Measurements from ENCODE around the gene AURKA. TPM values are rescaled to one million over a fixed set of nuclear protein-coding genes. Genes with fewer than 3 reads are reported as not detected.

The AURKA gene
- polyA plus RNA-seq, 1 donor, result 13.7 TPM

DNA sequence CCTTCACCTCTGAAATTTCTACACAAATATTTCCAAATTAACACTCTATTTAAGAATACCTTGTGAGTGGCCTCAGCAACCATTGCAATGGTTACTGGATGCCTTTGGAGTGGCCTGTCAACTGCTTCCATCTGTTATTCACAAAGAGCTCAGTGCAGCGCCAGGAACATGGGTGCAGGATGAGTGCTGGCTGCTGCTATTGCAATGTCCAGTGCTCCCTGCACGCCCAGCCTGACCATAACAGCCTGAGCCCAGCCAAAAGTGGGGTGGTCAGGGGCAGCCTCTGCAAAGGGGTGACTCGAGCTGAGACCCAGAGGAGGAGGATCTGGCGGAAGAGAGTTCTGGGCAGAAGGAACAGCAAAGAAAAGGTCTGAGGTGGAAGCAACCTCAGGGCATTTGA lies 38.4 kb upstream of the AURKA start:
- Histone ChIP-seq H3K36me3 (ENCODE audit: control insufficient read depth, insufficient read depth, low read length) (no peaks in the 10 kb centered on the region), H3K4me3 (ENCODE audit: low read length) (no peak overlapping the region), H3K27ac (ENCODE audit: low read length) (no peak overlapping the region), H3K4me1 (ENCODE audit: control insufficient read depth, insufficient read depth, low read length) (no peaks in the 10 kb centered on the region), H3K27me3 (ENCODE audit: control insufficient read depth, insufficient read depth, low read length) (no peaks in the 10 kb centered on the region), H3K9me3 (ENCODE audit: control insufficient read depth, low read depth, low read length) (no peaks in the 10 kb centered on the region)
- WGBS (ENCODE audit: insufficient coverage, low lambda C conversion rate), result 47% methylated on average over 3 of the region's 4 CpGs
- no peak for DNase-seq

DNA sequence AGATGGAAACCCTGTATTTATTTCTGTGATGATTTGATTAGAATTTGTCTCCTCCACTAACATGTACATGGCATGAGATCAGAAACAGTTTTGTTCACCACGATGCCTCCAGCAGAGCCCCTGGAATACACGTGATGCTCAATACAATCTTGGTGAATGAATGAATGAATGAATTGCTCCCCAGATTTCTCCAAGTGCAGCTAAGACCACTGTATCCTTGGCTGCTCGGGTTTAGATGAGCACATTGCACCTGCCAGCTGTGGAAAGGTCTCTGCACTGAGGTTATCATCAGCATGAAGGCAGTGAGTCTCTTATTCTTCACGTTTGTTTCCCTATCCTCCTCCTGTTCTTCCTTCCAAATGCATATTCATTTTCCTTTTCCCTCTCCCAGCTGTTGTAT lies 37.9 kb upstream of the AURKA start:
- H3K9me3 ChIP-seq (ENCODE audit: control insufficient read depth, low read depth, low read length), result no peaks in the 10 kb centered on the region
- DNase-seq, result no peak
- 33% methylated on average over 1 of the region's 4 CpGs for WGBS (ENCODE audit: insufficient coverage, low lambda C conversion rate)
- H3K27ac ChIP-seq (ENCODE audit: low read length), result no peak overlapping the region
- H3K4me3 ChIP-seq (ENCODE audit: low read length), result no peak overlapping the region
- H3K4me1 ChIP-seq (ENCODE audit: control insufficient read depth, insufficient read depth, low read length), result no peaks in the 10 kb centered on the region
- H3K36me3 ChIP-seq (ENCODE audit: control insufficient read depth, insufficient read depth, low read length), result no peaks in the 10 kb centered on the region
- H3K27me3 ChIP-seq (ENCODE audit: control insufficient read depth, insufficient read depth, low read length), result no peaks in the 10 kb centered on the region

DNA sequence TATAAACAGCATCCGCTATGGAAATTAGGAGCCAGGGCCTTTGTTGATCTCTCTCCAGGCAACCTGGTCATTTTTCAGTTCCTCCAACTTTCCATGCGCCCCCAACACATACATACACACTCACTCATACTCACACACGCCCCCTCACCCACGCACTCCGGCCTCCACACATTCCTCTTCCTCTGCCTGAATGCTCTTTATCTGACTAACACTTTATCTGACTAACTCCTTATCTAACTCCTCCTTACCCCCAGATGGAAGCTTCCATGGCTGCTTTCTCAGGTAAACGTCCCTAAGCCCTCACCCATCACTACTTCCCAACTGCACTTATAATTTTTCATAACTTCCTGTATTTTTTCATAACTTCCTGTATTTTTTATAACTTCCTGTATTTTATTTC lies 37.5 kb upstream of the AURKA start:
- Histone ChIP-seq H3K9me3 (ENCODE audit: control insufficient read depth, low read depth, low read length) (no peaks in the 10 kb centered on the region), H3K27ac (ENCODE audit: low read length) (no peak overlapping the region), H3K4me1 (ENCODE audit: control insufficient read depth, insufficient read depth, low read length) (no peaks in the 10 kb centered on the region), H3K36me3 (ENCODE audit: control insufficient read depth, insufficient read depth, low read length) (no peaks in the 10 kb centered on the region), H3K4me3 (ENCODE audit: low read length) (no peak overlapping the region), H3K27me3 (ENCODE audit: control insufficient read depth, insufficient read depth, low read length) (no peaks in the 10 kb centered on the region)
- WGBS (ENCODE audit: insufficient coverage, low lambda C conversion rate), result 57% methylated on average over 6 of the region's 6 CpGs
- no peak for DNase-seq

DNA sequence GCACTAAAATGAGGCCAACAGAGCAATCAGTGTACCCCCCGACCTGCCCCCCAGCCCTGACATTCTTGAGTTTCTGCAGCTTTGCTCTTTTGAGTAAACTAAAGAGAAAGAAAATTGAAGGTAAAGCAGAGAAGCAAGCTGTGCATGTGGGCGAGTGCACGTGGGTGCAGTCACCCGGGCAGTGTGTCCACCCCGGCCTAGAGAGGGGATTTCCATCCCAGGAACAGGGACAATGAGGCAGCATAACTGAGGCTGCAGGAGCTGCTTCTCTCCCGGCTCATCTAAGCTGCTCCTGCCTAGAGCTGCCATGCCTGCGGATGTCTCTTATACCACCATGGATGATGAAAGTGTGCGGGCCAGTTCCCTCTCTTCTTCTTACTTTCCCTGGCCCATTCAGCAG lies 36.9 kb upstream of the AURKA start:
- no peak overlapping the region for H3K4me3 ChIP-seq (ENCODE audit: low read length)
- no peaks in the 10 kb centered on the region for H3K9me3 ChIP-seq (ENCODE audit: control insufficient read depth, low read depth, low read length)
- H3K27me3 ChIP-seq (ENCODE audit: control insufficient read depth, insufficient read depth, low read length), result no peaks in the 10 kb centered on the region
- H3K36me3 ChIP-seq (ENCODE audit: control insufficient read depth, insufficient read depth, low read length), result no peaks in the 10 kb centered on the region
- no peak for DNase-seq
- no peak overlapping the region for H3K27ac ChIP-seq (ENCODE audit: low read length)
- no peaks in the 10 kb centered on the region for H3K4me1 ChIP-seq (ENCODE audit: control insufficient read depth, insufficient read depth, low read length)
- WGBS (ENCODE audit: insufficient coverage, low lambda C conversion rate), result no CpG with 5 or more reads among the region's 8 CpGs

DNA sequence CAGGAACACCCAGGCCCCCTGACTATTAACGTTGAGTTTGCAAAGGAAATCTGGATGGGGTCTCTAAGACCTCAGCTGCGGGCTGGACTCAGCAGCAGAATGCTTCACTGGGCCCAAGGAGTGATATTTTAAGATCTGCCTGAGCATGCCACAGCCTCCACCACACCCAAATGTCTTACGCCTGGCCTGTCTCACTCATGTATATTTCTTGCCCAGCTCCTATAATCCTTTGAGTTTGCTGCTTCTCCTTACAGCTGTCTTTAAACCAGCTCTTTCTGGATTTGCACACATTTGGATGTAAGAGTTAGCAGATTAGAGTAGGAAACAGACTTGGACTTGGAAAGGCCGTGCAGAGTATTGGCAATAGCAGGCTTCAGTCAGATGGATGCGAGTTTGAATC lies 36.4 kb upstream of the AURKA start:
- no peak overlapping the region for H3K4me3 ChIP-seq (ENCODE audit: low read length)
- WGBS (ENCODE audit: insufficient coverage, low lambda C conversion rate), result no CpG with 5 or more reads among the region's 5 CpGs
- no peaks in the 10 kb centered on the region for H3K4me1 ChIP-seq (ENCODE audit: control insufficient read depth, insufficient read depth, low read length)
- H3K27me3 ChIP-seq (ENCODE audit: control insufficient read depth, insufficient read depth, low read length), result no peaks in the 10 kb centered on the region
- no peak for DNase-seq
- H3K9me3 ChIP-seq (ENCODE audit: control insufficient read depth, low read depth, low read length), result no peaks in the 10 kb centered on the region
- H3K36me3 ChIP-seq (ENCODE audit: control insufficient read depth, insufficient read depth, low read length), result no peaks in the 10 kb centered on the region
- H3K27ac ChIP-seq (ENCODE audit: low read length), result no peak overlapping the region

DNA sequence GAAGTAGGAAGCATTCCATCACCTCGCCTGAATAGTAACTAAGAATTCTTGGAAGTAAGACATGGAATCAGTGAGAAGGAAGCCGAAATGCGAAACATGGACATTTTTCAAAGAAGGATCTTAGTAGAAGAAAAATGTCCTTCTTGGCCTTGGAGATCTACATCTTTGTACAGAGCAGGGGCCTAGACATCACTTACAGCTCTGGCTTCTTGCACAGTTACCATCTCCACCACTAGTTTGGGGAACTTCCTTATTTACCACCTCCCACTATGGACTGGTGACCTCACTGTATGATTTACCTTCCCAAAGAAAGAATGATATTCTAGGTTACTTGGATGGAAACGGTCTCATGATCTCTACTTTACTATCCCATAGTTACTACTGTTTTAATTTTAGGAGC lies 35.8 kb upstream of the AURKA start:
- no peak overlapping the region for H3K27ac ChIP-seq (ENCODE audit: low read length)
- no peaks in the 10 kb centered on the region for H3K27me3 ChIP-seq (ENCODE audit: control insufficient read depth, insufficient read depth, low read length)
- no peak for DNase-seq
- no peaks in the 10 kb centered on the region for H3K4me1 ChIP-seq (ENCODE audit: control insufficient read depth, insufficient read depth, low read length)
- H3K4me3 ChIP-seq (ENCODE audit: low read length), result no peak overlapping the region
- H3K9me3 ChIP-seq (ENCODE audit: control insufficient read depth, low read depth, low read length), result no peaks in the 10 kb centered on the region
- 88% methylated on average over 1 of the region's 4 CpGs for WGBS (ENCODE audit: insufficient coverage, low lambda C conversion rate)
- no peaks in the 10 kb centered on the region for H3K36me3 ChIP-seq (ENCODE audit: control insufficient read depth, insufficient read depth, low read length)

DNA sequence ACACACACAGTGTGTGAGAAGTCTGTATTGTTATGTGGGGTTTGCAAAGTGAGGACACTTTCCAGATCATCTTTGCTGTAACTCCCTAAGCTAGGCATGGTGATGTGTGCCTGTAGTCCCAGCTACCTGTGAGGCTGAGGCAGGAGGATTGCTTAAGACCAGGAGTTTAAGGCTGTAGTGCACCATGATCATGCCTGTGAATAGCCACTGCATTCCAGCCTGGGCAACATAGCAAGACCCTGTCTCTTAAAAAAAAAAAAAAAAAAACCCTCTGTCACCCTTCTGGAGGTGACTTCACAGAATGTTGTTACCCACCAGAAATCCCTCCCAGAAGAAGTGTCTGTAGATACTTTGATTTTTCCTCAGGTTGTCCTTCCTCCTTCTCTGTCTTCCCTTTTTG lies 34.9 kb upstream of the AURKA start:
- no peak overlapping the region for H3K27ac ChIP-seq (ENCODE audit: low read length)
- no peaks in the 10 kb centered on the region for H3K27me3 ChIP-seq (ENCODE audit: control insufficient read depth, insufficient read depth, low read length)
- H3K9me3 ChIP-seq (ENCODE audit: control insufficient read depth, low read depth, low read length), result no peaks in the 10 kb centered on the region
- H3K4me1 ChIP-seq (ENCODE audit: control insufficient read depth, insufficient read depth, low read length), result no peaks in the 10 kb centered on the region
- no peaks in the 10 kb centered on the region for H3K36me3 ChIP-seq (ENCODE audit: control insufficient read depth, insufficient read depth, low read length)
- no peak for DNase-seq
- H3K4me3 ChIP-seq (ENCODE audit: low read length), result no peak overlapping the region

DNA sequence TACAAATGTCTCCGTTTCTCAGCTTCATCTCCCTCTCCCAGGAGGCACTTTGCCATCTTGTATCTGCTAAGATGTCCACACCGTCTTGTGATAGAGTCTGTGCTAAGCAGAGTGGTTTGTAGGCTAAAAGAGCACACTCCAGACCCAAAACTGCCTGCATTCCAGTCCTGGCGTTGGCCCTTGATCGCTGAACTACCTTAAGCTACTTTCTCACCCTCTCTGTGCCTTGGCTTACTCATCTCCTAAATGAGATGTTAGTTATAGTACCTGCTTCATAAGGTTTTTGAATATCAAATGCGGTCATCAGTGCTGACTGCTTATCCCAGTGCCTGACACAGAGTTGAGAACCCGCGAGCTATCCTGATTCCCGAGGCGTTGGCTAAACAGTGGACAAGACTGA lies 34.0 kb upstream of the AURKA start:
- Histone ChIP-seq H3K27me3 (ENCODE audit: control insufficient read depth, insufficient read depth, low read length) (no peaks in the 10 kb centered on the region), H3K4me1 (ENCODE audit: control insufficient read depth, insufficient read depth, low read length) (no peaks in the 10 kb centered on the region), H3K4me3 (ENCODE audit: low read length) (no peak overlapping the region), H3K27ac (ENCODE audit: low read length) (no peak overlapping the region), H3K9me3 (ENCODE audit: control insufficient read depth, low read depth, low read length) (no peaks in the 10 kb centered on the region), H3K36me3 (ENCODE audit: control insufficient read depth, insufficient read depth, low read length) (no peaks in the 10 kb centered on the region)
- no CpG with 5 or more reads among the region's 9 CpGs for WGBS (ENCODE audit: insufficient coverage, low lambda C conversion rate)
- DNase-seq, result no peak

DNA sequence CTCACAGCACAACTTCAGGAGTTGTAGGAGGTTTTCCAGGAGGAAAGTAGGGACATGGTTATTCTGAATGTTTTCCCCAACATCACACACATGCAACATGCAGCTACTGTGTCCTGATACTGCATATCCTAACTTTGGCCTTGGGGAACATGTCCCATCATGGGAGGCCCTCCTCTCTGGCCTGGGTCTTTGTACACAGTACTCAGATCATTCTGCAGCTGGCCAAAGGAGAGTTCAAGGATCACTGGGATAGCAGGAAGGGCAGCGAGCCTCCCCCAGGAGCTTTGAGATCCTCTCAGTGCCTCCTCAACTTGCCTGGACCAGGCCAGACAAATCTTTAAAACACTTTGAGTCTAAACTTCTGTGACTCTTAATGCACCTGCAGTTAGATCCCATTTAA lies 32.9 kb upstream of the AURKA start:
- WGBS (ENCODE audit: insufficient coverage, low lambda C conversion rate), result no CpG with 5 or more reads among the region's 1 CpG
- Histone ChIP-seq H3K36me3 (ENCODE audit: control insufficient read depth, insufficient read depth, low read length) (no peaks in the 10 kb centered on the region), H3K4me1 (ENCODE audit: control insufficient read depth, insufficient read depth, low read length) (no peaks in the 10 kb centered on the region)

DNA sequence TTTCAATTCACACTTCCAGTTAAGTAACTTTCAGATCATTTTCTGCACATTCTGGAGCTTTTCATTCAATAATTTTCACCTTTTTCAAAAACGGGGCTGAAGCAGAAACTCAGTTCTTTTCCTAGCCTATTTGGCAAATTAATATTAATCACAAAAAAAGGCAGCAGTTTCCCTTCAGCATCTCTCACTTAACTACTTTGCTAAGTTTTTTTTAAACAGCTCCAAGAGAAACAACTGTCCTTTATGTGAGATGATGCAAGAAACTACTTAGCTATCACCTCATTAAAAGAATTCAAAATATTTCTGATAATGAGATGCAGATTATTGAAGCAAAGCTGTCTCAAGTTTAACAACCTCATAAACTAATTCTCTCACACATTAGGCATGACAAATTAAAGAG lies 31.9 kb upstream of the AURKA start:
- 100% methylated on average over 1 of the region's 1 CpG for WGBS (ENCODE audit: insufficient coverage, low lambda C conversion rate)
- H3K9me3 ChIP-seq (ENCODE audit: control insufficient read depth, low read depth, low read length), result no peaks in the 10 kb centered on the region
- H3K4me1 ChIP-seq (ENCODE audit: control insufficient read depth, insufficient read depth, low read length), result no peaks in the 10 kb centered on the region

More for the DNA sequence above, 32.9 kb upstream of the AURKA start:
- H3K27ac ChIP-seq (ENCODE audit: low read length), result no peak overlapping the region
- no peaks in the 10 kb centered on the region for H3K27me3 ChIP-seq (ENCODE audit: control insufficient read depth, insufficient read depth, low read length)
- no peak for DNase-seq
- no peak overlapping the region for H3K4me3 ChIP-seq (ENCODE audit: low read length)
- no peaks in the 10 kb centered on the region for H3K9me3 ChIP-seq (ENCODE audit: control insufficient read depth, low read depth, low read length)

DNA sequence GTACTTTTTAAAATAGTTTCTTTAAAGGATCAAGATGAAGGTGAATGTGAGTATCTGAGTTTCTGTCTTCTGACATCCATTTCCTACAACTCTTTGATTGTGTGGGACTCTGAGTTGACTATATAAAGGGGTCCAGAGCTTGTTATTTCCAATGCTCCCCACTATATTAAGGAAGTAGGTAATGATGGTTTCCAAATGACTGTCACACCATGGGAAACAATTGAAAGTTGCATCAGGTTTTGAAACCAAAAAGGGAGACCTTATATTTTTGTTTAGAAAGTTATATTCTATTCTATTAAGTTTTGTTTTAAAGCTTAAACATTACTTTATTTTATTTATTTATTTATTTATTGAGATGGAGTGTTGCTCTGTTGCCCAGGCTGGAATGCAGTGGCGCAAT lies 31.2 kb upstream of the AURKA start:
- no peak for DNase-seq
- Histone ChIP-seq H3K36me3 (ENCODE audit: control insufficient read depth, insufficient read depth, low read length) (no peaks in the 10 kb centered on the region), H3K4me3 (ENCODE audit: low read length) (no peak overlapping the region), H3K27me3 (ENCODE audit: control insufficient read depth, insufficient read depth, low read length) (no peaks in the 10 kb centered on the region), H3K9me3 (ENCODE audit: control insufficient read depth, low read depth, low read length) (no peaks in the 10 kb centered on the region), H3K27ac (ENCODE audit: low read length) (no peak overlapping the region), H3K4me1 (ENCODE audit: control insufficient read depth, insufficient read depth, low read length) (no peaks in the 10 kb centered on the region)
- 100% methylated on average over 1 of the region's 1 CpG for WGBS (ENCODE audit: insufficient coverage, low lambda C conversion rate)

More for the DNA sequence above, 31.9 kb upstream of the AURKA start:
- Histone ChIP-seq H3K27ac (ENCODE audit: low read length) (no peak overlapping the region), H3K4me3 (ENCODE audit: low read length) (no peak overlapping the region), H3K27me3 (ENCODE audit: control insufficient read depth, insufficient read depth, low read length) (no peaks in the 10 kb centered on the region), H3K36me3 (ENCODE audit: control insufficient read depth, insufficient read depth, low read length) (no peaks in the 10 kb centered on the region)
- no peak for DNase-seq
